ENCODE measurements around the gene POLR2L.

- no peak for TF ChIP-seq CTCF (IDR thresholded peaks at IDR 0.05; ENCODE audit: low read length)
- no peak for TF ChIP-seq EZH2 (optimal IDR thresholded peaks at IDR 0.05; ENCODE audit: low read depth, low read length)
- TF ChIP-seq EZH2phosphoT487 (IDR thresholded peaks at IDR 0.05; ENCODE audit: low read length): no peak
These were observed 46.4 kb downstream of the POLR2L start for GRCh38 chr11:795634-796564.
